CD4-positive, alpha-beta T cell treated with Interleukin-15 for 4 hours (primary cell): ENCODE measurements around the gene DIPK1C.

Source experiments
- DNase-seq: peaks from one replicate; pipeline ENCODE4 v3.0.0-alpha.2; 2020; ENCODE audit warnings: low spot score

The DIPK1C gene

GRCh38 chr18:74419761-74420160 lies 37.3 kb downstream of the DIPK1C start:
- DNase-seq, result no peak

GRCh38 chr18:74418023-74418422 lies 39.1 kb downstream of the DIPK1C start:
- DNase-seq, result no peak

- DNase-seq, result no peak
These were observed 41.0 kb downstream of the DIPK1C start for GRCh38 chr18:74416124-74416523.

- DNase-seq, result no peak
These were observed 42.1 kb downstream of the DIPK1C start for GRCh38 chr18:74414953-74415515.

GRCh38 chr18:74413836-74414235 lies 43.3 kb downstream of the DIPK1C start:
- no peak for DNase-seq

GRCh38 chr18:74412116-74412880 lies 44.8 kb downstream of the DIPK1C start:
- no peak for DNase-seq

- DNase-seq, result no peak
These were observed 45.6 kb downstream of the DIPK1C start for GRCh38 chr18:74411475-74411874.

GRCh38 chr18:74410441-74410992 lies 46.6 kb downstream of the DIPK1C start:
- DNase-seq, result no peak

GRCh38 chr18:74407888-74408287 lies 49.2 kb downstream of the DIPK1C start:
- no peak for DNase-seq

GRCh38 chr18:74402806-74403433 lies 54.2 kb downstream of the DIPK1C start:
- DNase-seq, result no peak

GRCh38 chr18:74400813-74401212 lies 56.3 kb downstream of the DIPK1C start:
- no peak for DNase-seq

GRCh38 chr18:74399091-74399887 lies 57.8 kb downstream of the DIPK1C start:
- DNase-seq, result no peak

GRCh38 chr18:74397572-74397971 lies 59.5 kb downstream of the DIPK1C start:
- DNase-seq, result no peak

GRCh38 chr18:74396171-74397169 lies 60.6 kb downstream of the DIPK1C start:
- DNase-seq, result no peak

- DNase-seq, result no peak
These were observed 61.4 kb downstream of the DIPK1C start for GRCh38 chr18:74395648-74396154.

- no peak for DNase-seq
These were observed 62.1 kb downstream of the DIPK1C start for GRCh38 chr18:74395006-74395405.

GRCh38 chr18:74392323-74392722 lies 64.8 kb downstream of the DIPK1C start:
- DNase-seq, result no peak

- DNase-seq, result no peak
These were observed 66.2 kb downstream of the DIPK1C start for GRCh38 chr18:74390900-74391299.

- DNase-seq, result no peak
These were observed 67.1 kb downstream of the DIPK1C start for GRCh38 chr18:74389991-74390390.

- DNase-seq, result no peak
These were observed 67.8 kb downstream of the DIPK1C start for GRCh38 chr18:74389171-74389927.
